ENCODE measurements around the gene KCNJ6. TPM values are rescaled to one million over a fixed set of nuclear protein-coding genes. Genes with fewer than 3 reads are reported as not detected.

Gene KCNJ6
- total RNA-seq, 1 experiment from 2014 or later = 18.9 TPM

GRCh38 chr21:37821092-37821491 is 95.2 kb downstream of the KCNJ6 start:
- no peak for DNase-seq (ENCODE audit: low read depth)

GRCh38 chr21:37819372-37819771 is 96.9 kb downstream of the KCNJ6 start:
- DNase-seq (ENCODE audit: low read depth) = no peak

- no peak for DNase-seq (ENCODE audit: low read depth)
Measured at GRCh38 chr21:37817242-37817641, 99.0 kb downstream of the KCNJ6 start.

GRCh38 chr21:37815893-37816292 is 100.4 kb downstream of the KCNJ6 start:
- DNase-seq (ENCODE audit: low read depth) = no peak

GRCh38 chr21:37811711-37812110 is 104.5 kb downstream of the KCNJ6 start:
- no peak for DNase-seq (ENCODE audit: low read depth)

GRCh38 chr21:37808261-37808660 is 108.0 kb downstream of the KCNJ6 start:
- no peak for DNase-seq (ENCODE audit: low read depth)

GRCh38 chr21:37805266-37805665 is 111.0 kb downstream of the KCNJ6 start:
- no peak for DNase-seq (ENCODE audit: low read depth)

- DNase-seq (ENCODE audit: low read depth) = no peak
Measured at GRCh38 chr21:37804001-37804400, 112.3 kb downstream of the KCNJ6 start.

- DNase-seq (ENCODE audit: low read depth) = no peak
Measured at GRCh38 chr21:37803101-37803651, 113.1 kb downstream of the KCNJ6 start.

- DNase-seq (ENCODE audit: low read depth) = peak; percentile 68
Measured at GRCh38 chr21:37800456-37801061, 115.7 kb downstream of the KCNJ6 start.

GRCh38 chr21:37800057-37800455 is 116.2 kb downstream of the KCNJ6 start:
- peak; percentile 73 for DNase-seq (ENCODE audit: low read depth)

- DNase-seq (ENCODE audit: low read depth) = no peak
Measured at GRCh38 chr21:37799211-37800056, 116.8 kb downstream of the KCNJ6 start.

- peak; percentile 45 for DNase-seq (ENCODE audit: low read depth)
Measured at GRCh38 chr21:37797403-37797802, 118.9 kb downstream of the KCNJ6 start.

- no peak for DNase-seq (ENCODE audit: low read depth)
Measured at GRCh38 chr21:37796011-37796410, 120.2 kb downstream of the KCNJ6 start.

- peak; percentile 63 for DNase-seq (ENCODE audit: low read depth)
Measured at GRCh38 chr21:37793660-37794059, 122.6 kb downstream of the KCNJ6 start.

GRCh38 chr21:37792046-37792445 is 124.2 kb downstream of the KCNJ6 start:
- DNase-seq (ENCODE audit: low read depth) = peak; percentile 82

GRCh38 chr21:37790905-37791304 is 125.4 kb downstream of the KCNJ6 start:
- DNase-seq (ENCODE audit: low read depth) = no peak

GRCh38 chr21:37788503-37788902 is 127.8 kb downstream of the KCNJ6 start:
- no peak for DNase-seq (ENCODE audit: low read depth)

GRCh38 chr21:37787456-37787855 is 128.8 kb downstream of the KCNJ6 start:
- DNase-seq (ENCODE audit: low read depth) = peak; percentile 98

GRCh38 chr21:37784591-37785318 is 131.5 kb downstream of the KCNJ6 start:
- DNase-seq (ENCODE audit: low read depth) = peak; percentile 93

- peak; percentile 92 for DNase-seq (ENCODE audit: low read depth)
Measured at GRCh38 chr21:37783016-37783415, 133.2 kb downstream of the KCNJ6 start.
